ENCODE results near the gene MRC2. TPM values are rescaled to one million over a fixed set of nuclear protein-coding genes. Genes with fewer than 3 reads are reported as not detected.
"Not testable (repeated sequence)": the region's sequence is repeated elsewhere in the genome, so short reads cannot be mapped to it uniquely, and the experiment has no call there.

The MRC2 gene
- total RNA-seq, 1 experiment from 2014 or later: 66.2 TPM

GRCh38 chr17:62676952-62677596, 49.6 kb downstream of the MRC2 start:
- no peak for DNase-seq (ENCODE audit: low read depth)

DNA sequence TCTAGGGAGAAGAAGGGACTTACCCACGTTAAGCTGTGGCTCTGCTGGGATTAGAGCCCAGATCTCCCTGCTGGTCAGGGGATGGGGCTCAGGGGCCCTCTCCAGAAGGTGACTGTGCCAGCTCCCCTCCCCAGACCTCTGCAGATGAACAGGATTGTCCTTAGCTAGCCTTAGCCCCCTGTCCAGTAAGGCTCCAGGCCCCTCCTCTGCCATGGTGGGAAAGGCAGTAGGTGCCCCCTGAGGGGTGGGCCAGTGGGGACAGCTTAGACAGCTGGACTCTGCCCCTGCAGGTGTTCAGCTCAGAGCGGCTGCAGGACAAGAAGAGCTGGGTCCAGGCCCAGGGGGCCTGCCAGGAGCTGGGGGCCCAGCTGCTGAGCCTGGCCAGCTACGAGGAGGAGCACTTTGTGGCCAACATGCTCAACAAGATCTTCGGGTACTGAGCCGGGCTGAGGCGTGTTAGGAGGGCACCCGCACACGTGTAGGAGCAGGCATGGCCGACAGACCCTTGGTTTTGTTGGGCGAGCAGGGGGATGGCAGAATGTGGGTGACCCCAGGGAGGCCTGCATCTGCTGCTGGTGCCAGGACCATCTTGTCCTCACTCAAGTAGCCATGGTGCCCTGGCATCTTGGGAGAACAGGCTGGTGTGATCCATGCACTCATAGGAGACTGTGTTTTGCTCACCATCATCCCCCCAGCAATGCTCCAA, 50.9 kb downstream of the MRC2 start:
- DNase-seq (ENCODE audit: low read depth): no peak

GRCh38 chr17:62679866-62680377, 52.5 kb downstream of the MRC2 start:
- no peak for DNase-seq (ENCODE audit: low read depth)

DNA sequence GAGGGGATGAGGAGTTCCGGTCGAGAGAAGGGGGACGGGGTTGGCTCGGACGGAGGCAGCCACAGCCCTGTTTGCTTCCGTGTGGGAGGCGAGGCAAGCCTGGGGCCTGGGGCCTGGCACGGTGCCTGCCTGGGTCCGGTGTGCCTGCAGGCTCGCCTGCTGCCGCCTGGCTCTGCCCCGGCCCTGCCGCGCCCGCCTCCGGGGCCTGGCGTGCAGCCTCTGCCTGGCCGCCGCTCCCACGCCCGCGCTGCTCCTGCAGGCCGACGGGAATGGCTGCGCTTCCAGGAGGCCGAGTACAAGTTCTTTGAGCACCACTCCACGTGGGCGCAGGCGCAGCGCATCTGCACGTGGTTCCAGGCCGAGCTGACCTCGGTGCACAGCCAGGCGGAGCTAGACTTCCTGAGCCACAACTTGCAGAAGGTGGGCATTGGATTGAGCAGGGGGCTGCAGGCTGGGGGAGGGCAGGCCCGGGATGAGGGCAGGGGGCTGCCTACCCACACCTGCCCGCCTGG, 53.1 kb downstream of the MRC2 start:
- no peak for DNase-seq (ENCODE audit: low read depth)

GRCh38 chr17:62681061-62681938, 53.8 kb downstream of the MRC2 start:
- no peak for DNase-seq (ENCODE audit: low read depth)

GRCh38 chr17:62681939-62682381, 54.5 kb downstream of the MRC2 start:
- DNase-seq (ENCODE audit: low read depth): no peak

- no peak for DNase-seq (ENCODE audit: low read depth)
These were observed 56.7 kb downstream of the MRC2 start for GRCh38 chr17:62684179-62684578.

DNA sequence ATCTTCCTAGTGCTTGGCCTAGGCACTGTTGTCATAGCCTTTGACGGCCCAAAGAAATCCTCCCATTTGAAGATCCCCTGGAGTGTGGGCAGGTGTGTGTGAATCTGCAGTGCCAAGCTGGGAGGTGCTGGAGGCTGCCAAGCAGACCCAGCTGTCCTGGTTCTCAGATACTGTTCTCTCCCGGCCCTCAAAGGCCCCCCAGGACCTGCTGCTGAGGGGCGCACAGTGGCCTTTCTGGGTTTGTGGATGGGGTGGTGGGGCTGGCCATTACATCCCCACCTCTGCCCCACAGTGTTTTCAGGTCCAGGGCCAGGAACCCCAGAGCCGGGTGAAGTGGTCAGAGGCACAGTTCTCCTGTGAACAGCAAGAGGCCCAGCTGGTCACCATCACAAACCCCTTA, 60.5 kb downstream of the MRC2 start:
- no peak for DNase-seq (ENCODE audit: low read depth)

DNA sequence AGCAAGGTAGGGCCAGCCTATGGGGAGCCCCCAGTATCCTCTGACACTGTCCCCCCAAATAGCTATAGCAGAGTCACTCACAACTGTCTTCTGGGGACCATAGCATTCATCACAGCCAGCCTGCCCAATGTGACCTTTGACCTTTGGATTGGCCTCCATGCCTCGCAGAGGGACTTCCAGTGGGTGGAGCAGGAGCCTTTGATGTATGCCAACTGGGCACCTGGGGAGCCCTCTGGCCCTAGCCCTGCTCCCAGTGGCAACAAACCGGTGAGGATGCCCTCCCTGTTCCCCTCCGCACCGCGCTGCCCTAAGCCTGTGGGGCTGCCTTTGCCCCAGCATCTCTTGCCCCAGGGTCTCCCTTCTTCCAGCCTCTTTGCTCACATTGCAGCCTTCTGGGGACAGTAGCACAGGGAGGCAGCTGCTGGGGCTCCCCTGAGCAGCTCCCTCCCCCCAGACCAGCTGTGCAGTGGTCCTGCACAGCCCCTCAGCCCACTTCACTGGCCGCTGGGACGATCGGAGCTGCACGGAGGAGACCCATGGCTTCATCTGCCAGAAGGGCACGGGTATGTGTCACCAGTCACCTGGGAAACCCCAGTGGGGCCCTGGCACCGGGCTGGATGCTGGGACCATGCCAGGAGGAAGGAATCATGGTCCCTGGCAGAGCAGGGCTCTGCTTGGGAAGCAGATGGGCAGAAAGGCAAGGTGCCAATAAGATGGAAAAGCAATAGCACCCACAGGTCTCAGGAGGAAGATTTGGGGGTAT, 61.1 kb downstream of the MRC2 start:
- no peak for DNase-seq (ENCODE audit: low read depth)

DNA sequence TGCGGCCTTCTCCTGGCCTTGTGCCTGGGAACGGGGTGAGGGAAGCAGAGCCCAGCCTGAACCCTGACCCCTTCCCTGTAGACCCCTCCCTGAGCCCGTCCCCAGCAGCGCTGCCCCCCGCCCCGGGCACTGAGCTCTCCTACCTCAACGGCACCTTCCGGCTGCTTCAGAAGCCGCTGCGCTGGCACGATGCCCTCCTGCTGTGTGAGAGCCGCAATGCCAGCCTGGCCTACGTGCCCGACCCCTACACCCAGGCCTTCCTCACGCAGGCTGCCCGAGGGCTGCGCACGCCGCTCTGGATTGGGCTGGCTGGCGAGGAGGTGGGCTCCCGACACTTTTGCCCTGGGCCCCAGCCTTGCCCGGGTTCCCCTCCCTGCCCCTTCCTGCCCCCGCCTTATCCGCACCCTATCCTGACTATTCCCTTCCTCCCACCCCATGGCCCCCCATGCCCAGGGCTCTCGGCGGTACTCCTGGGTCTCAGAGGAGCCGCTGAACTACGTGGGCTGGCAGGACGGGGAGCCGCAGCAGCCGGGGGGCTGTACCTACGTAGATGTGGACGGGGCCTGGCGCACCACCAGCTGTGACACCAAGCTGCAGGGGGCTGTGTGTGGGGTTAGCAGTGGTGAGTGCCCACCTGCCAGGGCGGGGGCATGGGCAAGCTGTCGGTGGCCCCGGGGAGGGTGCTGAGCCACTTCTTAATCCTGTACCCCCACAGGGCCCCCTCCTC, 62.1 kb downstream of the MRC2 start:
- no peak for DNase-seq (ENCODE audit: low read depth)

DNA sequence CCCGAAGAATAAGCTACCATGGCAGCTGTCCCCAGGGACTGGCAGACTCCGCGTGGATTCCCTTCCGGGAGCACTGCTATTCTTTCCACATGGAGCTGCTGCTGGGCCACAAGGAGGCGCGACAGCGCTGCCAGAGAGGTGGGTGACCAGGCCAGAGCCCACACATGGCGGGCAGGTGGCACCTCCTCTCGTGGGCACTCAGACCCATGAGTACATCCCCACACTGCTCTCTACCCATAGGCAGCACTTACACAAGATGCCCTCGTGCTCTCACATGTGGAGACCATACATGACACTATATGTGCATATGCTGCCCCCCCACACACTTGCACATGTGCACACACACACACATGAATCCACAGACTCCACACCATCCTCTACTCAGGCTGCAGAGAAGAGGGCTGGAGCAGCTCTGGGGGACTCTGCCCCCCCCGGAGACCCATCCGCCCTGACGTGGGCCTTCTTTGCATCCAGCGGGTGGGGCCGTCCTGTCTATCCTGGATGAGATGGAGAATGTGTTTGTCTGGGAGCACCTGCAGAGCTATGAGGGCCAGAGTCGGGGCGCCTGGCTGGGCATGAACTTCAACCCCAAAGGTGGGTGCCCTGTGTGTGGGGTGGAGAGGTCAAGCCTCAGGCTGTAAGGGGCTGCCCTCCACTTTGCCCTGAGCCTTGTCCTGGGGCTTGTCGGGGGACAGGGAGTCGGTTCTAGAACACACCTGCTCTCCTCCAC, 62.9 kb downstream of the MRC2 start:
- no peak for DNase-seq (ENCODE audit: low read depth)

DNA sequence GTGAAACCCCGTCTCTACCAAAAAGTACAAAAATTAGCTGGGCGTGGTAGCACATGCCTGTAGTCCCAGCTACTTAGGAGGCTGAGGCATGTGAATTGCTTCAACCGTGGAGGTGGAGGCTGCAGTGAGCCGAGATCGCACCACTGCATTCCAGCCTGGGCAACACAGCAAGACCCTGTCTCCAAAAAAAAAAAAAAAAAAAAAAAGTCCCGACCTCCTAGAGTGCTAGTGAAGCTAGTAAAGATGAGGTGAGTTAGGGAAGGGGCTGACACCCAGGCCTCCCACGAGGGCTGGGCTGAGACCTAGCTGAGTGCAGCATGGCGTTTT, 64.1 kb downstream of the MRC2 start:
- not testable (repeated sequence) for DNase-seq (ENCODE audit: low read depth)

GRCh38 chr17:62692159-62692651, 64.7 kb downstream of the MRC2 start:
- DNase-seq (ENCODE audit: low read depth): no peak

GRCh38 chr17:62692721-62693431, 65.4 kb downstream of the MRC2 start:
- no peak for DNase-seq (ENCODE audit: low read depth)

- DNase-seq (ENCODE audit: low read depth): no peak
These were observed 66.3 kb downstream of the MRC2 start for GRCh38 chr17:62693616-62694409.

GRCh38 chr17:62695093-62695738, 67.7 kb downstream of the MRC2 start:
- DNase-seq (ENCODE audit: low read depth): not testable (repeated sequence)

DNA sequence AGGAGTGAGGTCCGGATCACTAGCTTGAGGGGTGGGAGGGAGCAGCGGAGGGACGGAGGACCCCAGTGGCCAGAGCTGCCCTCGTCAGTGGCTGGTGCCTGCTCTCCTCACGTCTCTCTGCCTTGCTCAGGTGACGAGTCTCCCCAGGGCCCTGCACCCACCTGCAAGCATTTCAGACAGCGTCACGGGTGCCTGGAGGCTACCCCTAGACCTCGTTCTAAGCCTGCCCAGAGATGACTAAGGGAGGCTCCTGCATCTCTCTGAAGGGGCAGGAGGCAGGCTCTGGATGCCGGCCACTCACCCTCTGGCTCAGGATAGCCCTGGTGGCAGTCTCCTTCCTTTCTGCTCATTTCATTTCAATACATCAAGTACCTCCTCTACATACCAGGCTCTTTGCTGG, 68.8 kb downstream of the MRC2 start:
- DNase-seq (ENCODE audit: low read depth): no peak
